ENCODE measurements around the gene STK11. TPM values are rescaled to one million over a fixed set of nuclear protein-coding genes. Genes with fewer than 3 reads are reported as not detected.

The STK11 gene
- polyA plus RNA-seq, 4 donors, result 44.9 to 65.2 (median 55.9) TPM

- no peak for DNase-seq (ENCODE audit: low read depth in 4 of 4, low spot score in 3 of 4)
These were observed 28.7 kb downstream of the STK11 start for GRCh38 chr19:1234051-1234954.

GRCh38 chr19:1234955-1235380 is 29.4 kb downstream of the STK11 start:
- DNase-seq (ENCODE audit: low read depth in 4 of 4, low spot score in 3 of 4), result no peak

GRCh38 chr19:1235625-1236538 is 30.3 kb downstream of the STK11 start:
- no peak for DNase-seq (ENCODE audit: low read depth in 4 of 4, low spot score in 3 of 4)

- DNase-seq (ENCODE audit: low read depth in 4 of 4, low spot score in 3 of 4), result no peak
These were observed 31.0 kb downstream of the STK11 start for GRCh38 chr19:1236576-1236975.

- DNase-seq (ENCODE audit: low read depth in 4 of 4, low spot score in 3 of 4), result no peak
These were observed 31.6 kb downstream of the STK11 start for GRCh38 chr19:1237027-1237659.

GRCh38 chr19:1237754-1238368 is 32.3 kb downstream of the STK11 start, which contains the start of gene CBARP:
CBARP (minus strand) TSS chr19:1238005; CDS start chr19:1236100, 1,905 bp downstream.
- no peak for DNase-seq (ENCODE audit: low read depth in 4 of 4, low spot score in 3 of 4)

GRCh38 chr19:1238369-1239303 is 33.1 kb downstream of the STK11 start:
- DNase-seq (ENCODE audit: low read depth in 4 of 4, low spot score in 3 of 4), result no peak

GRCh38 chr19:1239420-1239795 is 33.8 kb downstream of the STK11 start:
- DNase-seq (ENCODE audit: low read depth in 4 of 4, low spot score in 3 of 4), result no peak

GRCh38 chr19:1239796-1240737 is 34.5 kb downstream of the STK11 start:
- DNase-seq (ENCODE audit: low read depth in 4 of 4, low spot score in 3 of 4), result peak in 1 of 4 donors; percentile 80

GRCh38 chr19:1240925-1241324 is 35.3 kb downstream of the STK11 start:
- no peak for DNase-seq (ENCODE audit: low read depth in 4 of 4, low spot score in 3 of 4)

GRCh38 chr19:1241417-1242095 is 36.0 kb downstream of the STK11 start, which contains the start of gene ATP5F1D:
ATP5F1D (plus strand) TSS chr19:1241751; CDS start chr19:1241851, 100 bp downstream.
- peak in 2 of 4 donors; percentile 82 to 87 for DNase-seq (ENCODE audit: low read depth in 4 of 4, low spot score in 3 of 4)

- DNase-seq (ENCODE audit: low read depth in 4 of 4, low spot score in 3 of 4), result no peak
These were observed 38.5 kb downstream of the STK11 start for GRCh38 chr19:1243768-1244692.

GRCh38 chr19:1244693-1245451 is 39.3 kb downstream of the STK11 start:
- no peak for DNase-seq (ENCODE audit: low read depth in 4 of 4, low spot score in 3 of 4)

GRCh38 chr19:1245494-1246264 is 40.1 kb downstream of the STK11 start:
- DNase-seq (ENCODE audit: low read depth in 4 of 4, low spot score in 3 of 4), result no peak

All from left renal pelvis (tissue), 4 donors.